ENCODE results near the gene MYO5B. TPM values are rescaled to one million over a fixed set of nuclear protein-coding genes. Genes with fewer than 3 reads are reported as not detected.

The MYO5B gene
- total RNA-seq, 4 donors from 2014 or later, result 1.9 to 18.3 (median 4.4) TPM

GRCh38 chr18:50022985-50023384, 172.0 kb downstream of the MYO5B start:
- Histone ChIP-seq H3K4me1 (no peaks in the 10 kb centered on the region), H3K36me3 (no peaks in the 10 kb centered on the region), H3K27ac (no peak overlapping the region), H3K4me3 (no peak overlapping the region), H3K9me3 (no peaks in the 10 kb centered on the region), H3K27me3 (peaks cover 8% of the 10 kb centered on the region)
- no peak for ATAC-seq
- WGBS, 2 donors (ENCODE audit: low coverage in 1 of 2), result 96 to 100% methylated on average over 3 of the region's 3 CpGs
- TF ChIP-seq POLR2AphosphoS5 (IDR thresholded peaks at IDR 0.05), result no peak
- TF ChIP-seq EP300 (IDR thresholded peaks at IDR 0.05), result no peak

- Histone ChIP-seq H3K4me1 (peaks cover 12 to 27% (median 14%) of the 10 kb centered on the region in 3 donors), H3K27ac (no peak overlapping the region), H3K4me3 (no peak overlapping the region), H3K9me3 (no peaks in the 10 kb centered on the region), H3K27me3 (no peaks in the 10 kb centered on the region), H3K36me3 (no peaks in the 10 kb centered on the region)
- TF ChIP-seq, protein P1, sequence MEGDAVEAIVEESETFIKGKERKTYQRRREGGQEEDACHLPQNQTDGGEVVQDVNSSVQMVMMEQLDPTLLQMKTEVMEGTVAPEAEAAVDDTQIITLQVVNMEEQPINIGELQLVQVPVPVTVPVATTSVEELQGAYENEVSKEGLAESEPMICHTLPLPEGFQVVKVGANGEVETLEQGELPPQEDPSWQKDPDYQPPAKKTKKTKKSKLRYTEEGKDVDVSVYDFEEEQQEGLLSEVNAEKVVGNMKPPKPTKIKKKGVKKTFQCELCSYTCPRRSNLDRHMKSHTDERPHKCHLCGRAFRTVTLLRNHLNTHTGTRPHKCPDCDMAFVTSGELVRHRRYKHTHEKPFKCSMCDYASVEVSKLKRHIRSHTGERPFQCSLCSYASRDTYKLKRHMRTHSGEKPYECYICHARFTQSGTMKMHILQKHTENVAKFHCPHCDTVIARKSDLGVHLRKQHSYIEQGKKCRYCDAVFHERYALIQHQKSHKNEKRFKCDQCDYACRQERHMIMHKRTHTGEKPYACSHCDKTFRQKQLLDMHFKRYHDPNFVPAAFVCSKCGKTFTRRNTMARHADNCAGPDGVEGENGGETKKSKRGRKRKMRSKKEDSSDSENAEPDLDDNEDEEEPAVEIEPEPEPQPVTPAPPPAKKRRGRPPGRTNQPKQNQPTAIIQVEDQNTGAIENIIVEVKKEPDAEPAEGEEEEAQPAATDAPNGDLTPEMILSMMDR (IDR thresholded peaks at IDR 0.05), result no peak
- no peak for TF ChIP-seq POLR2A (IDR thresholded peaks at IDR 0.05)
- TF ChIP-seq EP300 (IDR thresholded peaks at IDR 0.05), result no peak
- no peak for TF ChIP-seq POLR2AphosphoS5 (IDR thresholded peaks at IDR 0.05)
- ATAC-seq, result no peak
- 83% methylated on average over 2 of the region's 4 CpGs; no CpG with 5 or more reads in 1 of the 2 donors for WGBS, 2 donors (ENCODE audit: low coverage in 1 of 2)
Measured at GRCh38 chr18:50014606-50015005, 180.3 kb downstream of the MYO5B start.

- ATAC-seq, result no peak
- 69 to 72% methylated on average over 4 to 7 of the region's 8 CpGs for WGBS, 2 donors (ENCODE audit: low coverage in 1 of 2)
- Histone ChIP-seq H3K4me3 (no peak overlapping the region), H3K9me3 (no peaks in the 10 kb centered on the region), H3K27me3 (no peaks in the 10 kb centered on the region), H3K27ac (peak overlapping the region in 3 of 4 donors; percentile 75 to 81 (median 78)), H3K4me1 (peaks cover 12 to 27% (median 16%) of the 10 kb centered on the region in 3 donors), H3K36me3 (no peaks in the 10 kb centered on the region)
- TF ChIP-seq POLR2A (IDR thresholded peaks at IDR 0.05), result no peak
- TF ChIP-seq EP300 (IDR thresholded peaks at IDR 0.05), result no peak
Measured at GRCh38 chr18:50013363-50014138, 181.4 kb downstream of the MYO5B start.

DNA sequence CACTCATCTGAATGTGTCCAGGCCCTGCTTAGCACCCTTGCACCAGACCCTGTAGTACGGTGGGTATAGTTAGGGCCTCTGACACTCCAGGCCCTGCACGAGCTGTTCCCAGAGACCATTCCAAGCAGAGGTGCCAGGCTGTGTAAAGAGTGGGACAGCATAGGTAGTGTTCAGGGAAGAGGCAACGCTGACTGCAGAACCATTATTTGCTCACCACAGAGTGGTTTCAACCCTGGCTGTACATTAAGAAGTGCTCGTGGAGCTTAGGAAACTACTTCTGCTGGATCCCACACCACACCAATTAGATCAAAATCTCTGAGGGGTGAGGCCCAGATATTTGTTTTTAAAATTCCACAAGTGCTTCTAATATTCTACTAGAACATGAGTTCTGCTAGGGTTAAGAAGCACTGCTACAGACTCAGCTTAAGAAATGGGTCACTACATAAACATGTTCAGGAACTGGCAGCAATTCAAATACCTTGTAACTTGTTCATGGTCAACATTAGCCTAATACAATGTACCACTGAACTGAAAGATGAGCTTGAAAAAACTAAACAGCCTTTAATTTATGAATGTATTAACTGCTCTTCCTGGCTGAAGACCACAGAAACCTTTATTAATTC, 183.0 kb downstream of the MYO5B start:
- H3K4me1 ChIP-seq, result peaks cover 12 to 27% (median 16%) of the 10 kb centered on the region in 3 donors
- no peaks in the 10 kb centered on the region for H3K9me3 ChIP-seq
- peak overlapping the region; percentile 69 to 81 (median 76) for H3K27ac ChIP-seq
- no peak overlapping the region for H3K4me3 ChIP-seq
- H3K36me3 ChIP-seq, result no peaks in the 10 kb centered on the region
- peak; percentile 86 for ATAC-seq
- TF ChIP-seq POLR2AphosphoS5 (IDR thresholded peaks at IDR 0.05), result peak; percentile 73
- TF ChIP-seq EP300 (IDR thresholded peaks at IDR 0.05), result no peak
- no peak for TF ChIP-seq POLR2A (IDR thresholded peaks at IDR 0.05)
- TF ChIP-seq, protein P1 (IDR thresholded peaks at IDR 0.05), result no peak
- WGBS, 2 donors (ENCODE audit: low coverage in 1 of 2), result 11 to 60% methylated on average over 1 of the region's 4 CpGs
- H3K27me3 ChIP-seq, result no peaks in the 10 kb centered on the region

DNA sequence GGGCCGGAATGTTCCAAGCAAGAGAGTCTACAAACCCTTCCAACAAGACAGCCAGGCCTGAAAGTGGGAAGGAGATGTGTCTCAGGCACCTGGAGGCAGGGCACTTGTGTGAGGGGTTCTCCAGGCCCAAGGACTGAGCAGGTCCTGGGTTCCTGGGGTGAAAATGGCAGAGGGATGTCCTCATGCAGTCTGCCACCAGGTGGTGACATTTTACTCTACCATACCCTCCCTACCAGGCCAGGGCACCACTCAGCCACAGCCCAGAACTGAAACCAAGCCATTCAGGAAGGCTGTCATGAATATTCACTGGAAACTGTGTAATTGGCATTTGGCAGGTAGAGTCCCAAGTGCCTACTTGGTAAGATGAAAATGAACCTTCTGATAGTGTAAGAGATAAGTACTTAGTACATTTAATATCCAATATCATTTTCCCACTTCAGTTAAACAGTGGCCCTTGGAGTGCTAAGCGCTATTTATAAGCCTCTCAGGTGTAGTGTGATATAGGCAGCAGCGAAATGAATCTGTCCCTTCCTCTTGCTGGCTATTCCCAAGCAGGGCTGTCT, 185.1 kb downstream of the MYO5B start:
- peak overlapping the region in 1 of 4 donors; percentile 24 for H3K27ac ChIP-seq
- TF ChIP-seq EP300 (IDR thresholded peaks at IDR 0.05) (no peak), POLR2AphosphoS5 (IDR thresholded peaks at IDR 0.05) (no peak), POLR2A (IDR thresholded peaks at IDR 0.05) (no peak)
- TF ChIP-seq, protein P1 (IDR thresholded peaks at IDR 0.05), result peak in 3 of 4 experiments; percentile 36 to 55 (median 37)
- no peaks in the 10 kb centered on the region for H3K36me3 ChIP-seq
- H3K4me1 ChIP-seq, result peaks cover 12 to 27% (median 16%) of the 10 kb centered on the region in 3 donors
- WGBS, 2 donors (ENCODE audit: low coverage in 1 of 2), result 94 to 100% methylated on average over 1 to 2 of the region's 3 CpGs
- H3K4me3 ChIP-seq, result no peak overlapping the region
- no peaks in the 10 kb centered on the region for H3K9me3 ChIP-seq
- ATAC-seq, result peak; percentile 26
- H3K27me3 ChIP-seq, result no peaks in the 10 kb centered on the region
